GM21528 (cell line): ENCODE data around the gene ATPAF1.
"Not testable (repeated sequence)": the region's sequence is repeated elsewhere in the genome, so short reads cannot be mapped to it uniquely, and the experiment has no call there.

Experiments
- ATAC-seq: cut with Tn5 transposase; IDR thresholded peaks from one replicate; pipeline ENCODE4 v1.9.1; 2021; ENCODE audit warnings: mild to moderate bottlenecking, moderate library complexity; ENCODE audit not compliant: unreplicated experiment, low FRiP score

Gene ATPAF1

GRCh38 chr1:46651152-46651551 is 17.0 kb downstream of the ATPAF1 start:
- ATAC-seq: not testable (repeated sequence)

GRCh38 chr1:46650491-46650890 is 17.7 kb downstream of the ATPAF1 start:
- ATAC-seq: no peak

GRCh38 chr1:46649764-46650163 is 18.4 kb downstream of the ATPAF1 start:
- ATAC-seq: no peak

DNA sequence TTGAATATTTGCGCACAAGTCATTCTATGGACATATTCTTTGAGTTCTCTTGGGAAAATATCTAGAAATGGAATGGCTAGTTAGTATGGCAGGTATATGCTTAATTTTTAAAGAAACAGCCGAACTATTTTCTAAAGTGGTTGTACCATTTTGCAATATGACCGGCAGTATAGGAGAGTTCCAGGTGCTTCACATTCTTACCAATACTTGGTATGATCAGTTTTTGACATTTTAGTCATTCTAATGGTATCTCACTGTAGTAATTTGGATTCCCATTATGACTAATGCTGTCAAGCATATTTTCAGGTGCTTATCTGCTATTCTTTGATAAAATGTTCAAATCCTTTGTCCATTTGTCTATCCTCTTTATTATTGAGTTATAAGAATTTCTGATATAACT is 20.6 kb downstream of the ATPAF1 start:
- no peak for ATAC-seq

- ATAC-seq: no peak
These were observed 21.3 kb downstream of the ATPAF1 start for GRCh38 chr1:46646844-46647243.

- ATAC-seq: no peak
These were observed 21.8 kb downstream of the ATPAF1 start for GRCh38 chr1:46646331-46646730.

- no peak for ATAC-seq
These were observed 22.3 kb downstream of the ATPAF1 start for GRCh38 chr1:46645815-46646214.

DNA sequence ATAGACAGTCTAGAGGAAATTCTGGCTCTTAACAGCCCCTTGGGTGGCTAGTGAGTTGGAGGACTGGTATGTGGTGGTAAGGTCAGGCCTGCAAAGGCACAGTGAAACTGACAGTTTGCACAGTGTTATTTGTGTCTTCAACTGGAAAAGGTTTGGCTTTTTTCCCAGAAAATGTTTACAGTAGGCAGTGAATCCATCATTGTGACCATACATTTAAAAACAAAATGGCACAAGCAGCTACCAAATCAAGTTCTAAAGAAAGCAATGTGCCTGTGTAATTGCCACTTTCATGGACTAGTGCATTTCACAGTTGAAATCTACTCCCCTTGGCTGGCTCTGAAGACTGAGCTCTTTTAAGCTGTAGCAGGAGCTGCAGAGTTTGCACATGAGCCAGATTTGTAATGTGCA is 24.8 kb downstream of the ATPAF1 start:
- ATAC-seq: no peak

GRCh38 chr1:46642115-46642680 is 26.0 kb downstream of the ATPAF1 start:
- no peak for ATAC-seq

DNA sequence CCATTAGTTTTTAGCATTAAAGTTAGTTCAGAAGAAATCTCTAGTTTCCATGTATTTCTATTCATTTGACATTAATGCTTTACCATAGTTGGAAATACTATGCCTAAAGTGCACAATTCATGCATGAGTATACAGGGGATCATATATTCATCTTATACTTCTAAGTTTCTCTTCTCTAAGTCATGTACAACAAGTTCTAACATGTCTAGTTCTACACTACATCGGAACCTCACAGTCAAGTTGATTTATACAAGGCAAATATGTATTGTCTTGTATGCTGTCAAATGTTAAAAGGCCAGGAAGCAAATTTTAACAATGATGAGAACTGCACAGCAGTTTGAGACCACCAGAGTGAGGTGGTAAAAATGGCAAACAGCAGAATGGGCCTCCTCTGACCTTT is 28.6 kb downstream of the ATPAF1 start:
- ATAC-seq: no peak

- no peak for ATAC-seq
These were observed 29.2 kb downstream of the ATPAF1 start for GRCh38 chr1:46638921-46639320.

DNA sequence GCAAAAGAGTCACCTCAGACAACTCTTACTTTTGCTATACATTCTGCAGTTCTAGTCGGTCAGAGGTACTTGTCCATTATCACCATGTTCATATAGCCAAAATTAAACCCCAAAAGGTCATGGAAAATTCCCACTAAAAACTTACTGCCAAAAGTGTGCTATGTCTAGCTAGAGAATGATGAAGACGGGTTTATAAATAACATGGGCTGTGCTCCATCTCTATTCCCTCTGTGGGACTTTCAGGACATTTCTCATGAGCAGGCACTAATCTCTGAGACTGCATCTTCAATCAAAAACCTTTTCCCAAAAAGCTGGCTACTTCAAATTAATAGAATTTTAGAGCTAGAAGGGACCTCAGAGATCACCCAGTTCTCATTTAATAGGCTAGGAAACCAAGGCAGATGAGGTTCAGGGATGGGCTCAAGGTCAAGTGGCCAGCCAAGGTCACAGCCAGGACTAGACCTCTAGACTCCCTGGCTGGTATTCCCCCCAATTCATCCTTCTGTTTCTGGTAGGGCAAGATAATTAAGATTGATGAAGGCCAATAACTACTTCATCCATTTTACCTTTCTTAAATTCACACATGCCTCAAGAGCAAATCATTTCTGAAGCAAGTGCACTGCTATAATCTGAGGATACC is 30.6 kb downstream of the ATPAF1 start:
- ATAC-seq: no peak

GRCh38 chr1:46635205-46635604 is 33.0 kb downstream of the ATPAF1 start:
- ATAC-seq: no peak

DNA sequence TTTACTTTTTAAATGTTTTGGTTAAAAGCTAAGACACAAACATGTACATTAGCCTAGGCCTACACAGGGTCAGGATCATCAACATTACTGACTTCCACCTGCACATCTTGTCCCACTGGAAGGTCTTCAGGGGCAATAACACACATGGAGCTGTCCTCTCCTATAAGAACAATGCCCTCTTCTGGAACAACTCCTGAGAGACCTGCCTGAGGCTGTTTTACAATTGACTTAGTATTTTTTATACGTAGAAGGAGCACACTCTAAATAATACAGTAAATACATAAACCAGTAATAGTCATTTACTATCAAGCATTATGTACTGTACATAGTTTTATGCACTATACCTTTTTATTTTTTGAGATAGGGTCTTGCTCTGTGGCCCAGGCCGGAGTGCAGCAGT is 37.4 kb downstream of the ATPAF1 start:
- no peak for ATAC-seq

DNA sequence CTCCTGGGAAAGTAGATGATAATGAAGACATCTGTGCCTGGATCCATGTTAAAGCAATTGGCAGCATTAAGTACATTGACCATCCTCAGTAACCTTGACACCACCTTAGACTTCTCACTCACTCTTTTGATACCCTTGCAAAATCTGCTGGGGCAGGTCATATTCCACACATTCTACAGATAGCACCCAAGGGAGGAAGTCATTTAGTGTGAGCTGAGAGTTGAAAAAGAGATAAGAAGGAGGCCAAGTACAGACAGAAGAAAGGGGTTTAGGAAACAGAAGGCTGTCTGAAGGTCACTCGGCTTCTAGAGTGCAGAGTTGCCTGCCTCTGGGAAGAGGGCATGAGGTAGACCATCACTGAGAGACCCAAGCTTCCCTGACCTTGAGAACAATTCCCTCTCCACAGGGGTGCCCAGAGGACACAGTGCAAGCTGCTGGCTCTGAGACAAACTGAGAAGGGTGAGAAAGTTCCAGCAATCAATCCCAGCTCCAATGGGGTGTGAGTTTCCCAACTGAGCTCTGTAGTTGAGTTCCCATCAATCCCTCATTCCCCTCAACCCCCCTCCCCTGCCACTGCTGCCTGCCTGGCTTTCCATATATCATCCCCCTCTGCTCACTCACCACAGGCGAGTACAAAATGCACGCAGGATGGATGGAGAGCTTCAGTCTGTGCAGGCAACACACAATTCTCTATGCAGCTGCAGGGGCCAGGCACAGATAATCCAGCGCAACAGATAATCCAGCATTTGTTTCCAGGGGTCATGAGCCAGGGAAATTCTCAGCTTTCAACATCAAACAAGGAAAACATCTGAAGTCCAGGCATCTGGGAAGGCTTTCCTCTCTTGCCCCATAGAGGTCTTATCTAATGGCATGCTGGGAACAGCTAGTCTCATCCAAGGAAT is 44.2 kb downstream of the ATPAF1 start:
- no peak for ATAC-seq

GRCh38 chr1:46622344-46622743 is 45.8 kb downstream of the ATPAF1 start:
- ATAC-seq: no peak

DNA sequence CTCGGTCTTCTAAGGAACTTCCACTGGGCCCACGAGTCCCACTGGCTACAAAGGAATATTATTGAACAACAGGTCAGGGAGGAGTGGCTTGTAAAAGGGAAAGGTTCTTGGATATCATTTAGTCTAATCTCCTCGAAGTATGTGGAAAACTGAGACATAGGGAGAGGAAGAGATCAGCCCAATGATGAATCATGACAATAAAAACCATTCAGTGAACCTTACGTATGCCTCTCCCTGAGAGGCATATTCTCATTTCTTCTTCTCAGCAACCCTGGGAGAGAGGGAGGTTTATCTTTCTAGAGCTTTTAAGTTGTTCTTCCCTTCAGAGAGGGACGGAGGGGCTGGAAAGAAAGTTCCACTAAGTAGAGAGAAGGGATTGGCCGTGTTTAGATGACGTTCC is 46.2 kb downstream of the ATPAF1 start:
- ATAC-seq: no peak

DNA sequence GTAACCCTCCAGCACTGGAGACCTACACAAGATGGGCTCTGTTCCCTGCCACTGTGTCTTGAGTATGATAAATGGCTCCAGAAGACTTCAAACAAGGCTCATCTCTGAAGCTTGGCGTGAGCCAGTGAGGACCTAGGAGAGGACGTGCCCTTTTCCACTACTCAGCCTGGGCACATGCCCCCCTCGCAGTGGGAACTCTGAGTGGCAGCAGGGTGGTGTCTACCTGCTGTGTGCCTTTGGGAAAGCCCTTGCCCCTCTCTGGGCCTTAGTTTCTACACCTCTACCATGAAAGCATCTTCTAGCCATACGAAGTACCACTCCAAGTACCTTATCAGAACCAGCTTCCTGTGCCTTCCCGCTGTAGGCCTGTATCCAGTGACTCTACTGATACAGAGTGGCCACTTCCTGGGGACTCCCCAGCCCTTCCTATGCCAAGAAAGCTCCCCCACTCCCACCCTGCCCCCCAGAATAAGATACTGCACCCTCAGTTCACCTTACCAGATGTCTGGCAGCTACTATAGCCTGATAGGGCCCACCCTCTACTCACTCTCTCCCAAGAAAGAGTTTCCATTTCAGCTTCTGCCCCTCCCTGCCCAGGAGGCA is 48.4 kb downstream of the ATPAF1 start:
- ATAC-seq: no peak

GRCh38 chr1:46618754-46619415 is 49.3 kb downstream of the ATPAF1 start:
- ATAC-seq: no peak

DNA sequence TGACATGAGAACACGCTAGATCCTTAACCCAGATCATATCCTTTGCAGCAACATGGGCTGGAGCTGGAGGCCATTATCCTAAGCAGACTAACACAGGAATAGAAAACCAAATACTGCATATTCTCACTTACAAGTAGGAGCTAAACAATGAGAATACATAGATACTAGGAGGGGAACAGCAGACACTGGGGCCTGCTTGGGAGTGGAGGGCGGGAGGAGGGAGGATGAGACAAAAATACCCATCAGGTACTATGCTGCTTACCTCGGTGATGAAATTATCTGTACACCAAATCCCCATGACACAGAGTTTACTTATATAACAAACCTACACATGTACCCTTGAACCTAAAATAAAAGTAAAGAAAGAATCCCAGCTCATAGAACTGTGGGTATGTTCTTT is 50.3 kb downstream of the ATPAF1 start:
- ATAC-seq: no peak
